ENCODE data around the gene KIF3B.
"Not testable (repeated sequence)": the region's sequence is repeated elsewhere in the genome, so short reads cannot be mapped to it uniquely, and the experiment has no call there.

The KIF3B gene

GRCh38 chr20:32357375-32357868 is 80.0 kb downstream of the KIF3B start:
- DNase-seq (ENCODE audit: low read depth in 2 of 2) = no peak

DNA sequence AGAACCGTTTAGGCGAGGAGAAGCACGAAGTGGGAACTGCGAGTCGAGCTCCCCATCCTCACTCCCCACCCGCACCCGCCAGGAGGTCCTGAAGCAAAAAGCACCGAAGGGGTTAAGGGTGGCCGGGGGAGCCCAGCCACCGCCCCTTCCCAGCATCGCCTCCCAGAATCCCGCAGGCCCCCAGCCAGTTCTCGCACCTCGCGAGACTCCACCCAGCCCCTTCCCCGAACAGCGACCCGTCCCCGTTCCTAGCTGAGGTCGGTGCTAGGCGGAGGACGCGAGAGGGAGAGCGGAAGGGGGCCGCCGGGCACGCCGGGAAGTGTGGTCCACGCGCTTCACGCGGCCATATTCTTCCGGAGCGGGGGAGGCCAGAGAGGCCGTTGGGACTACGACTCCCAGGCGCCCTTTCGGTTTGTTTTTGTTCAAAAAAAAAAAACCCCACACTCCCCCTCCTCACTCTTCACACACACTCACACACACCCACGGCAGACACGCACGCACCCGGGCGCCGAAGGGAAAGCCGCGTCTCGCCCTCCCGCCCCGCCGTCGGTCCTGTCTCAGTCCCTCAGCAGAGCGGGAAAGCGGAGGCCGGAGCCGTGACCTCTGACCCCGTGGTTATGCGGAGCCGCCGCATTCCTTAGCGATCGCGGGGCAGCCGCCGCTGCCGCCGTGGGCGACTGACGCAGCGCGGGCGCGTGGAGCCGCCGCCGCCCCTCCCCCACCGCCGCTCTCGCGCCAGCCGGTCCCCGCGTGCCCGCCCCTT is 80.6 kb downstream of the KIF3B start, which contains the start of gene ASXL1:
TSS of gene ASXL1 (plus strand) at position 463 of the 763 bp plus-strand sequence. CDS start 445 bp downstream, outside the sequence.
- DNase-seq (ENCODE audit: low read depth in 2 of 2) = peak; percentile 83 to 87

DNA sequence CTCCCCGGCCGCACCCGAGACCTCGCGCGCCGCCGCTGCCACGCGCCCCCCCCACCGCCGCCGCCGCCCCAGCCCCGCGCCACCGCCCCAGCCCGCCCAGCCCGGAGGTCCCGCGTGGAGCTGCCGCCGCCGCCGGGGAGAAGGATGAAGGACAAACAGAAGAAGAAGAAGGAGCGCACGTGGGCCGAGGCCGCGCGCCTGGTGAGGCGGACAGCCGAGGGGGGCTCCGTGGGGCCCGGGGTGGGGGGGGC is 81.1 kb downstream of the KIF3B start:
- DNase-seq (ENCODE audit: low read depth in 2 of 2) = no peak

DNA sequence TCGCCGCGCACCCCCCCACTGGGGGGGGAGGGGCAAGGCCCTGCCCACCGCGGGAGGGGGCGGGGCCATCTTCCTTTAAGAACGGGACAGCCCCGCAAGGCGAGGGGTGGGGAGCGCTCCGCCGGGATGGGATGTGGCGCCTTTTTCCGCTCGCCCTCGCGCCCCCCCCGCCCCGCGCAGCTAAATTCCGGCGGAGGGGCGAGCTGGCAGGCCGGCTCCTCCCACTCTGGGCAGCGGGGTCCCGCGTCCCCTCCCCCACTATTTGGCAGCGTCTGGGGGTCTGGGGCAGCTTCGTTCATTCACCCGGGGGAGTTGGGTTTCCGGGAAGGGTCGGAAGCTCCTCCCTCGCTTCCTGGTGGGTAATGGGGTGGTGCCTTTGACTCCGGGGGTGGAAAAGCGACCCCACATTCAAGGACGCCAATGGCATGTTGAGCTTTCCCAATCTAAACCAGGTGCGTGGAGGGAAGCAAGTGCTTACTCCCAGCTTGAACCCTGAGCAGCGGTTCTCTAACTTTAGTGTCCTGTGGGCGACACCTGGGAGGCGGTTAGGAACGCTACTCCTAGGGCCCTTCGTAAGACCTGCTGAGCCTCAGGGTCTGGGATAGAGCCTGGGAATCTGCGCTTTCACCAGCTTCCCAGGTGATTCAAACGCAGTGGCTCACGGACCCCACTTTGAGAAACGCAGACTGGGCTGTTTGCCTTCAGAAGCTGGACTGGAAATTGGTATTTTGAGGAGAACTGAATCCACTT is 81.6 kb downstream of the KIF3B start:
- peak; percentile 50 to 62 for DNase-seq (ENCODE audit: low read depth in 2 of 2)

DNA sequence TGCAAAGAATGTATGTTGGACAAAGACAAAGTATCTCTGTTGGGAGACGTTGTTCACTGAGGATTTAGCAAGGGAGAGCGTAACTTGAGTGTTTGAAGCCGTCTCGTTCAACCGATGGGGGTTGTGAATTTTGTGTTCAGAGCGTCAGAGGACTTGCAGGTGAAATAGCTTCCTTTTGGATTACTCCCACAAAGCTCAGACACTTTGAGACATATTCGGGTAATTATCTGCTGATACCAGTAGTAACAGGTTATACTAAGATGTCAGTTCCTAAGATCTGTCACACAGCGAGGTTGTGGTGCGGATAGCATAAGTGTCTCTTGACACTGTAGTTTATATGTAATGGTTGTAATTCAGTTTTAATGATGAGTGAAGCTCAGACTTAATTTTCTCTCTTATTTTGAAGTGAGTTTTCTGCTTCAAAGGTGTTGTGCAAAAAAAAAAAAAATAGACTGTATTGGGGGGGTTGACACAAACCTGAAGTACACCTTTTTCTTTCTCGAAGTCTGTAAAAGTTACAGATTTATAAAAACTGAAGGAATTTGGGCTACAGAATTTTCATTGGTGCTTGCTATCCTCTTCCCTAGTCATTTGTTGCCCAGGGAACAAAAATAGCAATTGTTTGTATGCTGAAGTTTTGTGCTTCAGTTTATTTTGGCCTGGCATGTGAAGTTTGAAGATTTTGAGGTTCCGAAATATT is 82.3 kb downstream of the KIF3B start:
- DNase-seq (ENCODE audit: low read depth in 2 of 2) = no peak

DNA sequence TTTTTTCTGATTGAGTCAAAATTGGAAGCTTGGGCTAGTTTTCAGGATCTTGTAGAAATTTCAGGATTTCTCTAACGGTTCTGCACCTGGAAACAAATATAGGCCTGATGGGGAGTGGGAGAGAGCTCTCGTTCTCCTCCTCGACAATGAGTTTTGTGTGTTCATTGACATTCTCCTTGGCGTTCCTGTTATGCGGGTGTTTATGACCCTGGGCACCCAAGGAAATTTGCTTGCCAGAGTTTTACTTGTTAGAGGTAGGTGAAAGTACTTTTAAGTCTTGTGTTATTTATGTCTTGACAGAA is 82.8 kb downstream of the KIF3B start:
- DNase-seq (ENCODE audit: low read depth in 2 of 2) = no peak

DNA sequence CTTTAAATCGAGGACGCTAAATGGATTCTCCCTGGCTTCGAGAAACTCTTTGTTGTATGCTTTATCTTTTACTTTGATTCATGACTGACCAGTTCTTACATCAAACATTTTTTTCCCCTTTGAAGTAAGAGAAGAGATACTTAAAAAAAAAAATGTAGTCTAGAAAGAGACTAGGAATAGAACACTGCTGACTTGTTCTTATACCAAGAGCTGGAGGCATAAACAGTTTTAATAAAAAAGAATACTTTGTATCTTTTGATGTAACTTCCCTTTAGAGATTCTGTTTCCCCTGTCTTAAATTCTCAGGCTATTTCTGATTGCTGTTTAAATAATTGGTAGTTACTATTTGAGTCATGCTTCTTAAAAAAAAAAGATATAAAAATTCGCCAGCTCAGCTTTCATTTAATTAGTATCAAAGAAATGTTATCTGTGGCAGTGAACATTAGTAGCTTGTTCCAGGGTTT is 85.5 kb downstream of the KIF3B start:
- DNase-seq (ENCODE audit: low read depth in 2 of 2) = no peak

DNA sequence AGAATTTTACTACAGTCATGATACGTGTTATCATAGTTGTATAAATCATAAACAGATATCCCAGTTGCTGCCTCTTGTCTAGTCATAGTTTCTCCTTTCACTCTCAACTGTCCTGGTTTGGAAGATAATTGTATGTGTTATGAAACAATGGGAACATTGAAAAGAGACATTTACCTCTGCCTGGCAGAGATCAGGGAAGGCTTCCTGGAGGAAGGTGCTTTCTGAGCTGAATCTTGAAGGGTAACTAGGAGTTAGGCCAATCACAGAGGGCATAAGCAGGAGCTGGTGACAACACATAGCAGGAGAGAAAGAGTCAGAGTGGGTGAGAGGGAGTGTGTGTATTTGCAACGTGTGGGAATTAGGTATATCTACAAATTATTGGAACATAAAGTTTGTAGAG is 86.0 kb downstream of the KIF3B start:
- DNase-seq (ENCODE audit: low read depth in 2 of 2) = no peak

- DNase-seq (ENCODE audit: low read depth in 2 of 2) = no peak
Measured at GRCh38 chr20:32364554-32365208, 87.2 kb downstream of the KIF3B start.

DNA sequence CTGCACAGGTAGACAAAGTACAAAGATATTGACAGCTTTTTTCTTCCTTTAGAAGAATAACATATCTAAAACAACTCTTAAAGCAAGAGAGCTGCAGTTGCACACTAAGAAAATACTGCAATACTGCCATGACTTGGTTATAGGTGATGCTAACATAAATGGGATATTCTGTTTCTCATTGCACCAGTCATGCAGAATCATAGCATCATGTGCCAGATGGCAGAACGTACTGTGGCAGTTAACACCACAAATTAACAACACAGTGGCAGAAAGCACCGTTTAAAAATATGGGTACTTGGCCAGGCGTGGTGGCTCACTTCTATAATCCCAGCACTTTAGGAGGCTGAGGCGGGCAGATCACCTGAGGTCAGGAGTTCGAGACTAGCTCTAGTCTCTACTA is 88.1 kb downstream of the KIF3B start:
- DNase-seq (ENCODE audit: low read depth in 2 of 2) = no peak

DNA sequence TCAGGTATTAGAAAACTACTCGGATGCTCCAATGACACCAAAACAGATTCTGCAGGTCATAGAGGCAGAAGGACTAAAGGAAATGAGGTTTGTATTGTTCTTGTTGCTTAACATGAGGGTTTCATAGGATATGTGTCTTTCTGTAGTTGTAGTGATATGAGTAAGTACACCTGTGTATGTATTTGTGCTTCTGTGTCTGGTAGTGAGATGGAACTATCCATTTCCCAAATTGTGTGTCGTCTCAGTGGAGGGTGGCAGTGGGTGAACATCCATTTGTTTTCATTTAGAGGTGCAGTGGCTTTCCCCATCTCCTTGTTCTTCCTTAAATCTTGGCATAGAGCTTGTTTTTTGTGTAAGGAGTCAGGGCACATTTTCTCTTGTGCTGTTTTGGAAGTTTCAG is 88.9 kb downstream of the KIF3B start:
- no peak for DNase-seq (ENCODE audit: low read depth in 2 of 2)

DNA sequence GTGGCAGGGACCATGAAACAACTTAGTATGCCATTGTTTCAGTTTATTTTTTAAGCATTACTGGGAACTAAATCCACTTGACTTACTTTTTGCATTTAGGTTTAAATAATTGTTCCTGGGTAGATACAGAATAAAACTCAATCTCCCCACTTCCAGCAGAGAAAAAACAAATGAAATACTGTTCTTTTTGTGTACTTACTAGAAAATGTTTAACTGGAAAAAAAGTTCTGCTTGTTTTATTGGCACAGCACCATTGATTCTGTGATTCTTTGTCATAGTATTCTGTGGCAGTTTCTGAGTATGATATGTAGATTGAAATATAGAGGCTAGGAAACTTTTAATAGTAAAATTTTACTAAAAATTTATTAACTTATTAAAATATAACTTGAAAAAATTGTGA is 90.9 kb downstream of the KIF3B start:
- DNase-seq (ENCODE audit: low read depth in 2 of 2) = no peak

GRCh38 chr20:32368925-32369324 is 91.5 kb downstream of the KIF3B start:
- DNase-seq (ENCODE audit: low read depth in 2 of 2) = no peak

DNA sequence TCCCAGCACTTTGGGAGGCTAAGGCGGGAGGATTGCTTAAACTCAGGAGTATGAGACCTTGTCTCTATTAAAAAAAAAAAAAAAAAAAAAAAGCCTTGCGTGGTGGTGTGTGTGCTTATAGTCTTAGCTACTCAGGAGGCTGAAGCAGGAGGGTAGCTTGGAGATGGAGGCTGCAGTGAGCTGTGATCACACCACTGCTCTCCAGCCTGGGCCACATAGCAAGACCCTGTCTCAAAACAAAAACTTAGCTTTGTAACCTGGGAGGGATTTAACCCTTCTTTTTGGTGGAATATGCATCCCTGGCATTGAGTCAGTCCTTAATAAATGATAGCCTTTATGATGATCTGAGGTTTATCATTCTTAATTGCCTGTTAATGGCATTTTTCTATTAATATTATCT is 93.4 kb downstream of the KIF3B start:
- DNase-seq (ENCODE audit: low read depth in 2 of 2) = no peak

- DNase-seq (ENCODE audit: low read depth in 2 of 2) = no peak
Measured at GRCh38 chr20:32378461-32378860, 101.0 kb downstream of the KIF3B start.

GRCh38 chr20:32380037-32380436 is 102.6 kb downstream of the KIF3B start:
- not testable (repeated sequence) for DNase-seq (ENCODE audit: low read depth in 2 of 2)

- no peak for DNase-seq (ENCODE audit: low read depth in 2 of 2)
Measured at GRCh38 chr20:32380745-32381144, 103.3 kb downstream of the KIF3B start.

GRCh38 chr20:32382102-32382950 is 104.9 kb downstream of the KIF3B start:
- DNase-seq (ENCODE audit: low read depth in 2 of 2) = no peak

GRCh38 chr20:32383441-32383840 is 106.0 kb downstream of the KIF3B start:
- DNase-seq (ENCODE audit: low read depth in 2 of 2) = not testable (repeated sequence)
